ENCODE measurements around the gene LYRM7.

LYRM7 gene

GRCh38 chr5:131229623-131230022 is 58.9 kb downstream of the LYRM7 start:
- no peak for DNase-seq (ENCODE audit: low read depth, low spot score)
- in situ Hi-C loops (cut with HindIII; ENCODE audit: low sequenced_read_pairs): no loop called here
- H3K4me3 ChIP-seq (ENCODE audit: low read depth, low read length): no peak overlapping the region
- TF ChIP-seq, protein P1, sequence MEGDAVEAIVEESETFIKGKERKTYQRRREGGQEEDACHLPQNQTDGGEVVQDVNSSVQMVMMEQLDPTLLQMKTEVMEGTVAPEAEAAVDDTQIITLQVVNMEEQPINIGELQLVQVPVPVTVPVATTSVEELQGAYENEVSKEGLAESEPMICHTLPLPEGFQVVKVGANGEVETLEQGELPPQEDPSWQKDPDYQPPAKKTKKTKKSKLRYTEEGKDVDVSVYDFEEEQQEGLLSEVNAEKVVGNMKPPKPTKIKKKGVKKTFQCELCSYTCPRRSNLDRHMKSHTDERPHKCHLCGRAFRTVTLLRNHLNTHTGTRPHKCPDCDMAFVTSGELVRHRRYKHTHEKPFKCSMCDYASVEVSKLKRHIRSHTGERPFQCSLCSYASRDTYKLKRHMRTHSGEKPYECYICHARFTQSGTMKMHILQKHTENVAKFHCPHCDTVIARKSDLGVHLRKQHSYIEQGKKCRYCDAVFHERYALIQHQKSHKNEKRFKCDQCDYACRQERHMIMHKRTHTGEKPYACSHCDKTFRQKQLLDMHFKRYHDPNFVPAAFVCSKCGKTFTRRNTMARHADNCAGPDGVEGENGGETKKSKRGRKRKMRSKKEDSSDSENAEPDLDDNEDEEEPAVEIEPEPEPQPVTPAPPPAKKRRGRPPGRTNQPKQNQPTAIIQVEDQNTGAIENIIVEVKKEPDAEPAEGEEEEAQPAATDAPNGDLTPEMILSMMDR (IDR thresholded peaks at IDR 0.05; ENCODE audit: low read depth, low read length): no peak

DNA sequence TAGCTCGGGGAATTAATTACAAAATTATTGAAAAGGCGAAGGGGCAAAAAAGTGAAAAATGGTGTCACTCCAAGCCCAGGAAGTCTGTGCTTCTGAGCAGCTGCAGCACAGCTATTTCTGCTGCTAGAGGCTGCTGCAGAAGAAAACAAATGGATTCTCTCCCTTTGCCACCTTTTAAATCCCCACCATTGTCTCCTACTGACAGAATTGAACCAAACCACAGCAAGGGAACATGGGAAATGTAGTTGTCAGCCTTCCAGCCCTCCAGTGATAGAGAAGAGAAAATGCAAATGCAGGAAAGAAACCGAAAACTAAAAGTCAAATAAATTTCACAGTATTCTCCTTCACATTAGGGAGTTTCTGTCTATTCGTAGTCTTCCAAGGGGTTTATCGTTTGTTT is 59.7 kb downstream of the LYRM7 start:
- no peak overlapping the region for H3K4me3 ChIP-seq (ENCODE audit: low read depth, low read length)
- in situ Hi-C loops (cut with HindIII; ENCODE audit: low sequenced_read_pairs): no loop called here
- no peak for DNase-seq (ENCODE audit: low read depth, low spot score)
- TF ChIP-seq, protein P1 (IDR thresholded peaks at IDR 0.05; ENCODE audit: low read depth, low read length): no peak

- no peak for DNase-seq (ENCODE audit: low read depth, low spot score)
- no peak overlapping the region for H3K4me3 ChIP-seq (ENCODE audit: low read depth, low read length)
- TF ChIP-seq, protein P1 (IDR thresholded peaks at IDR 0.05; ENCODE audit: low read depth, low read length): no peak
- in situ Hi-C loops (cut with HindIII; ENCODE audit: low sequenced_read_pairs): no loop called here
Observed at GRCh38 chr5:131239686-131240085, 68.9 kb downstream of the LYRM7 start.

DNA sequence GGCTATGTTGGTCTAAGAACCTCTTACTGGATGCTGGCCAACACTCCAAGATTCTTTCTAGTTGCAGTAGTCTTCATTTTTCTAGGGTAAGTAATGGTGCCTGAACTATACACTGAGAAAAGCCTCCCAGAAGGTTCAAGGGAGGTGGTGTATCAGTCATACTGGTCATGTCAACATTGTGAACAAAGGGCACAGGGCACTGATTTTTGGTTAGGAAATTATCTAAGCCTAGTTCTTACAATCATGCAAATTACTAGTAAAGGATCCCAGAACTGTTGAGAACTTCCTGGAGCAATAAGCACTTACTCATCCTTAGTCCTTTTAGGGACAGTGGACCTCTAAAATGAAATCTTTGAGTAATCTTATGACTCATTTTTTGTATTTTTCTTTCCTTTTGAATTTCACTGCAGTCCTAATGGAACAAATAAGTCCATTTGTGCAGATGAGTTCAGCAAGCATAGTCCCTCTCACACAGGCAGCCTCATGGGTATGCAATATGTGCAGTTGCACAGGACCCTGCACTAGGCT is 72.0 kb downstream of the LYRM7 start:
- DNase-seq (ENCODE audit: low read depth, low spot score): peak; percentile 91
- TF ChIP-seq, protein P1 (IDR thresholded peaks at IDR 0.05; ENCODE audit: low read depth, low read length): no peak
- no peak overlapping the region for H3K4me3 ChIP-seq (ENCODE audit: low read depth, low read length)
- in situ Hi-C loops (cut with HindIII; ENCODE audit: low sequenced_read_pairs): no loop called here

DNA sequence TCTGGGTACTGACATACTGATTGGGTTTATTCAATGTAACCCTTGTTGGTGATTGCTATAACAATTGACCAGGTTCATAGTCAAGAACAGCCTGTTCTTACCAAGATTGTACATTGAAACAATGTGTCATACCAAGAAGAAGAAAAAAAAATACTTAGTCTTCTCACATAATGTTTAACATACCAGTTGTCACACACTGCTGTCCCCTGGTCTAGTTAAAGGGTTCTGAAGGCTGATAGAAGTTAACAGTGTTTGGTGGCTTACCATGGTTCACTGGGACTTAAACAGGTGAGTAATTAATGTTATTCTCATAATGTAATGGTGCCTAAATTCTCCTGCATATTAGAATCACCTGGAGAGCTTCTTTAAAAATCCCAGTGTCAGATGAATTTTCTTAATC is 74.6 kb downstream of the LYRM7 start:
- TF ChIP-seq, protein P1 (IDR thresholded peaks at IDR 0.05; ENCODE audit: low read depth, low read length): no peak
- no peak overlapping the region for H3K4me3 ChIP-seq (ENCODE audit: low read depth, low read length)
- in situ Hi-C loops (cut with HindIII; ENCODE audit: low sequenced_read_pairs): no loop called here
- DNase-seq (ENCODE audit: low read depth, low spot score): no peak

- in situ Hi-C loops (cut with HindIII; ENCODE audit: low sequenced_read_pairs): no loop called here
- TF ChIP-seq, protein P1 (IDR thresholded peaks at IDR 0.05; ENCODE audit: low read depth, low read length): no peak
- H3K4me3 ChIP-seq (ENCODE audit: low read depth, low read length): no peak overlapping the region
- DNase-seq (ENCODE audit: low read depth, low spot score): no peak
Observed at GRCh38 chr5:131245948-131246347, 75.2 kb downstream of the LYRM7 start.

DNA sequence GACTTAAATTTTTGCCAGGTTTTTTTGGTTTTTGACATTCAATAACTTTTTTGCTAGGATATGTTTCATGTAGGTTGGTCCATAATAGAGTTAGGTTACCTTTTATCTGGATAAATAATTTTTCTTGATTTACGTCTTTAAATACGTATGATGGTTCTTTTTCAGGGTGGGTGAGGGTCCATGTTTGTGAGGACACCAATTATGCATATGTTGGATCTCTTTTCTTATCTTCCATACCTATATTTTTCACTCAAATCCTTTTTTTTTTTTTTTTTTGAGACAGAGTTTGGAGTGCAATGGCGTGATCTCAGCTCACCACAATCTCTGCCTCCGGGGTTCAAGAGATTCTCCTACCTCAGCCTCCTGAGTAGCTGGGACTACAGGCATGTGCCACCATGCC is 75.8 kb downstream of the LYRM7 start:
- in situ Hi-C loops (cut with HindIII; ENCODE audit: low sequenced_read_pairs): no loop called here
- TF ChIP-seq, protein P1 (IDR thresholded peaks at IDR 0.05; ENCODE audit: low read depth, low read length): no peak
- no peak for DNase-seq (ENCODE audit: low read depth, low spot score)
- no peak overlapping the region for H3K4me3 ChIP-seq (ENCODE audit: low read depth, low read length)
